ENCODE data around the gene POLR1H. TPM values are rescaled to one million over a fixed set of nuclear protein-coding genes. Genes with fewer than 3 reads are reported as not detected.

The POLR1H gene
- total RNA-seq, 1 experiment from 2014 or later, result 31.9 TPM

GRCh38 chr6:30113841-30114240, 52.8 kb downstream of the POLR1H start:
- WGBS (ENCODE audit: extremely low coverage, insufficient read length, low lambda C conversion rate), result no CpG with 5 or more reads among the region's 1 CpG
- H3K14ac ChIP-seq (ENCODE audit: insufficient read depth, low read length), result no peak overlapping the region

More at GRCh38 chr6:30113841-30114240, 52.8 kb downstream of the POLR1H start:
- H2BK5ac ChIP-seq (ENCODE audit: insufficient read length, low read length), result no peak overlapping the region
- H3K56ac ChIP-seq (ENCODE audit: insufficient read length, low read depth, low read length), result no peak overlapping the region
- no peak overlapping the region for H2AK5ac ChIP-seq (ENCODE audit: insufficient read length, low read length)
- TF ChIP-seq, protein P1, sequence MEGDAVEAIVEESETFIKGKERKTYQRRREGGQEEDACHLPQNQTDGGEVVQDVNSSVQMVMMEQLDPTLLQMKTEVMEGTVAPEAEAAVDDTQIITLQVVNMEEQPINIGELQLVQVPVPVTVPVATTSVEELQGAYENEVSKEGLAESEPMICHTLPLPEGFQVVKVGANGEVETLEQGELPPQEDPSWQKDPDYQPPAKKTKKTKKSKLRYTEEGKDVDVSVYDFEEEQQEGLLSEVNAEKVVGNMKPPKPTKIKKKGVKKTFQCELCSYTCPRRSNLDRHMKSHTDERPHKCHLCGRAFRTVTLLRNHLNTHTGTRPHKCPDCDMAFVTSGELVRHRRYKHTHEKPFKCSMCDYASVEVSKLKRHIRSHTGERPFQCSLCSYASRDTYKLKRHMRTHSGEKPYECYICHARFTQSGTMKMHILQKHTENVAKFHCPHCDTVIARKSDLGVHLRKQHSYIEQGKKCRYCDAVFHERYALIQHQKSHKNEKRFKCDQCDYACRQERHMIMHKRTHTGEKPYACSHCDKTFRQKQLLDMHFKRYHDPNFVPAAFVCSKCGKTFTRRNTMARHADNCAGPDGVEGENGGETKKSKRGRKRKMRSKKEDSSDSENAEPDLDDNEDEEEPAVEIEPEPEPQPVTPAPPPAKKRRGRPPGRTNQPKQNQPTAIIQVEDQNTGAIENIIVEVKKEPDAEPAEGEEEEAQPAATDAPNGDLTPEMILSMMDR (conservative IDR thresholded peaks at IDR 0.05), result no peak
- Mint-ChIP-seq H3K4me1 (no peaks in the 10 kb centered on the region), H3K36me3 (ENCODE audit: insufficient read depth in 1 of 3, low read depth in 3 of 3) (no peaks in the 10 kb centered on the region), H3K4me3 (no peak overlapping the region), H3K27me3 (ENCODE audit: low read depth) (peaks cover 58% of the 10 kb centered on the region), H3K9me3 (no peaks in the 10 kb centered on the region), H3K27ac (no peak overlapping the region)
- H4K8ac ChIP-seq (replicated peaks; ENCODE audit: insufficient read length, low read depth, low read length), result no peak overlapping the region
- H2BK12ac ChIP-seq (ENCODE audit: insufficient read length, low read depth, low read length), result no peak overlapping the region
- H3K4ac ChIP-seq (ENCODE audit: low read depth, low read length), result no peak overlapping the region
- H2BK15ac ChIP-seq (ENCODE audit: low read depth, low read length), result no peak overlapping the region
- H3K9me3 ChIP-seq (ENCODE audit: control insufficient read depth, low read depth, low read length), result no peaks in the 10 kb centered on the region
- no peak overlapping the region for H2BK20ac ChIP-seq (ENCODE audit: low read depth, low read length, poor library complexity, severe bottlenecking)
- H3T11ph ChIP-seq (ENCODE audit: low read length), result no peak overlapping the region
- no peaks in the 10 kb centered on the region for H3K79me1 ChIP-seq (ENCODE audit: insufficient read depth, low read depth, low read length, poor library complexity, severe bottlenecking)
- H4K91ac ChIP-seq (ENCODE audit: insufficient read length, low read depth, low read length), result no peak overlapping the region
- no peak for DNase-seq
- H3K23ac ChIP-seq (ENCODE audit: insufficient read length, low read depth, low read length), result no peak overlapping the region
- H4K5ac ChIP-seq (ENCODE audit: insufficient read length, low read depth, low read length), result no peak overlapping the region
- H4K20me1 ChIP-seq (ENCODE audit: control insufficient read depth, insufficient read depth, insufficient read length), result no peaks in the 10 kb centered on the region
- H3K18ac ChIP-seq (ENCODE audit: insufficient read length, low read depth, low read length), result no peak overlapping the region
- H3K4me1 ChIP-seq (ENCODE audit: insufficient read depth, low read length), result no peaks in the 10 kb centered on the region
- 0 out of 2 replicates have a peak, but pooled peaks cover 2% of the 10 kb centered on the region for H3K79me2 ChIP-seq (ENCODE audit: insufficient read depth, low read length)
- no peaks in the 10 kb centered on the region; the same call in 1 of the 2 replicates for H3K27me3 ChIP-seq (ENCODE audit: insufficient read depth, low read length)
- H3K23me2 ChIP-seq (ENCODE audit: insufficient read length, low read depth, low read length, poor library complexity, severe bottlenecking), result no peaks in the 10 kb centered on the region
- no peak overlapping the region for H3K27ac ChIP-seq (ENCODE audit: insufficient read length, low read depth, low read length)
- no peak overlapping the region for H3K9ac ChIP-seq (ENCODE audit: extremely low read depth, insufficient read length, low read length)
- H2BK120ac ChIP-seq (ENCODE audit: low read depth, low read length, poor library complexity, severe bottlenecking), result no peak overlapping the region
- no peak overlapping the region for H2AFZ ChIP-seq (ENCODE audit: low read length)
- H3K4me2 ChIP-seq (ENCODE audit: insufficient read depth, insufficient read length, low read length), result no peak overlapping the region

Other genes starting within 250 kb of the POLR1H start
- 2.7 and 2.9 TPM in 2 replicates for gene HLA-G, start 233.4 kb upstream of the POLR1H start, total RNA-seq (2021)
- gene HLA-A, start 118.7 kb upstream of the POLR1H start, total RNA-seq (2021), result 248 and 252 TPM in 2 replicates
- gene PPP1R11, start 5.9 kb downstream of the POLR1H start, total RNA-seq (2021), result 22.7 and 23.8 TPM in 2 replicates
- gene RNF39, start 14.5 kb downstream of the POLR1H start, total RNA-seq (2021), result 0.26 and 0.39 TPM in 2 replicates
- not detected in 2 replicates for gene TRIM31, start 51.8 kb downstream of the POLR1H start, total RNA-seq (2021)
- not detected in 2 replicates for gene TRIM40, start 74.9 kb downstream of the POLR1H start, total RNA-seq (2021)
- 0.07 and 0.09 TPM in 2 replicates for gene TRIM10, start 99.9 kb downstream of the POLR1H start, total RNA-seq (2021)
- gene TRIM15, start 102.3 kb downstream of the POLR1H start, total RNA-seq (2021), result 0.20 TPM in 1 of 2 replicates, not detected in the other
- 33.9 and 35.8 TPM in 2 replicates for gene TRIM26, start 152.1 kb downstream of the POLR1H start, total RNA-seq (2021)

Measured in H9 (cell line).